Chondrocyte (in vitro differentiated cells): ENCODE data around the gene PREP. TPM values are rescaled to one million over a fixed set of nuclear protein-coding genes. Genes with fewer than 3 reads are reported as not detected.

ENCODE experiments used
- DNase-seq: peaks from one replicate; pipeline ENCODE4 v3.0.0; 2021; ENCODE audit warnings: mixed read lengths, low spot score
- H3K27ac Mint-ChIP-seq: one replicate; pipeline ENCODE4 v1.8.0; 2021; ENCODE audit warnings: mild to moderate bottlenecking, moderate library complexity, mixed read lengths; ENCODE audit not compliant: unreplicated experiment
- H3K27me3 Mint-ChIP-seq: 2 replicates; pipeline ENCODE4 v1.8.0; 2021; ENCODE audit warnings: low read depth, mixed read lengths
- H3K36me3 Mint-ChIP-seq: 2 replicates; pipeline ENCODE4 v1.8.0; 2021; ENCODE audit warnings: low read depth, mixed read lengths
- H3K4me1 Mint-ChIP-seq: 2 replicates; pipeline ENCODE4 v1.8.0; 2021; ENCODE audit warnings: low read depth, mild to moderate bottlenecking, mixed read lengths
- H3K4me3 Mint-ChIP-seq: one replicate; pipeline ENCODE4 v1.8.0; 2021; ENCODE audit warnings: mild to moderate bottlenecking, moderate library complexity, mixed read lengths; ENCODE audit not compliant: unreplicated experiment
- H3K9me3 Mint-ChIP-seq: 2 replicates; pipeline ENCODE4 v1.8.0; 2021; ENCODE audit warnings: low read depth, mixed read lengths
- CTCF ChIP-seq: fragments of 200-600 bp; sonication (generic); IDR thresholded peaks from 2 replicates; pipeline ENCODE4 v1.5.0; 2021; ENCODE audit warnings: antibody characterized with exemption, mild to moderate bottlenecking, moderate library complexity
- total RNA-seq: library from RNA; stranded (reverse); gene quantifications from 3 replicates; pipeline ENCODE4 v1.2.1, GENCODE V29; 2021

PREP gene
- total RNA-seq, 1 donor from 2014 or later: 32.9 TPM

- peak overlapping the region; percentile 47 for H3K27ac Mint-ChIP-seq
- H3K4me1 Mint-ChIP-seq: peaks cover 20% of the 10 kb centered on the region
- no peak overlapping the region for H3K4me3 Mint-ChIP-seq
- H3K36me3 Mint-ChIP-seq: peaks cover 29% of the 10 kb centered on the region
- DNase-seq: no peak
- H3K9me3 Mint-ChIP-seq: peaks cover 6% of the 10 kb centered on the region
- H3K27me3 Mint-ChIP-seq: no peaks in the 10 kb centered on the region
- no peak for TF ChIP-seq CTCF
Measured at GRCh38 chr6:105372849-105373182, 30.1 kb downstream of the PREP start.

GRCh38 chr6:105372142-105372848, 30.6 kb downstream of the PREP start:
- Mint-ChIP-seq H3K9me3 (peaks cover 6% of the 10 kb centered on the region), H3K4me3 (no peak overlapping the region), H3K36me3 (peaks cover 29% of the 10 kb centered on the region), H3K27ac (peak overlapping the region; percentile 47), H3K4me1 (peaks cover 20% of the 10 kb centered on the region), H3K27me3 (no peaks in the 10 kb centered on the region)
- no peak for TF ChIP-seq CTCF
- no peak for DNase-seq

- Mint-ChIP-seq H3K27me3 (no peaks in the 10 kb centered on the region), H3K27ac (no peak overlapping the region), H3K9me3 (peaks cover 6% of the 10 kb centered on the region), H3K36me3 (peaks cover 30% of the 10 kb centered on the region), H3K4me1 (peaks cover 20% of the 10 kb centered on the region), H3K4me3 (no peak overlapping the region)
- no peak for TF ChIP-seq CTCF
- no peak for DNase-seq
Measured at GRCh38 chr6:105370351-105370750, 32.5 kb downstream of the PREP start.

- TF ChIP-seq CTCF: no peak
- Mint-ChIP-seq H3K4me1 (peaks cover 11% of the 10 kb centered on the region), H3K27ac (no peak overlapping the region), H3K4me3 (no peak overlapping the region), H3K36me3 (peaks cover 27% of the 10 kb centered on the region), H3K27me3 (no peaks in the 10 kb centered on the region), H3K9me3 (peaks cover 6% of the 10 kb centered on the region)
- DNase-seq: no peak
Measured at GRCh38 chr6:105369145-105369544, 33.7 kb downstream of the PREP start.

- Mint-ChIP-seq H3K27me3 (no peaks in the 10 kb centered on the region), H3K36me3 (peaks cover 11% of the 10 kb centered on the region), H3K27ac (no peak overlapping the region)
Measured at GRCh38 chr6:105364243-105364642, 38.6 kb downstream of the PREP start.

More at GRCh38 chr6:105364243-105364642, 38.6 kb downstream of the PREP start:
- Mint-ChIP-seq H3K4me3 (no peak overlapping the region), H3K9me3 (peaks cover 1% of the 10 kb centered on the region), H3K4me1 (peaks cover 10% of the 10 kb centered on the region)
- no peak for TF ChIP-seq CTCF
- no peak for DNase-seq
